ENCODE data around the gene NPAS2. TPM values are rescaled to one million over a fixed set of nuclear protein-coding genes. Genes with fewer than 3 reads are reported as not detected.

NPAS2 gene
- polyA plus RNA-seq, 1 experiment: 13.5 TPM

GRCh38 chr2:100886085-100886484, 66.1 kb downstream of the NPAS2 start:
- CTCF ChIA-PET: interaction anchor here (1.1 to 1.3 kb wide), 2 partner anchors 8 to 100 kb away, joined by 3 read pairs; no protein-coding TSS in a partner anchor
- no peak for DNase-seq (ENCODE audit: low read depth, low spot score)
- H3K9me3 ChIP-seq (ENCODE audit: control insufficient read depth, insufficient read depth, low read length): no peaks in the 10 kb centered on the region; the same call in 1 of the 2 replicates
- H3K27ac ChIP-seq (ENCODE audit: low read depth, low read length): no peak overlapping the region
- H3K27me3 ChIP-seq (ENCODE audit: control insufficient read depth, insufficient read depth, low read length): no peaks in the 10 kb centered on the region
- no peak overlapping the region for H3K4me3 ChIP-seq (ENCODE audit: low read depth, low read length)
- no peak for TF ChIP-seq CTCF (IDR thresholded peaks at IDR 0.05; ENCODE audit: low read depth, low read length)
- POLR2A ChIA-PET: no interaction called here

- no peak for TF ChIP-seq CTCF (IDR thresholded peaks at IDR 0.05; ENCODE audit: low read depth, low read length)
- POLR2A ChIA-PET: no interaction called here
- H3K27me3 ChIP-seq (ENCODE audit: control insufficient read depth, insufficient read depth, low read length): no peaks in the 10 kb centered on the region
- H3K9me3 ChIP-seq (ENCODE audit: control insufficient read depth, insufficient read depth, low read length): no peaks in the 10 kb centered on the region; the same call in 1 of the 2 replicates
- no peak for DNase-seq (ENCODE audit: low read depth, low spot score)
- H3K4me3 ChIP-seq (ENCODE audit: low read depth, low read length): no peak overlapping the region
- CTCF ChIA-PET: no interaction called here
- no peak overlapping the region for H3K27ac ChIP-seq (ENCODE audit: low read depth, low read length)
Measured at GRCh38 chr2:100887039-100887578, 67.2 kb downstream of the NPAS2 start.

- no peak overlapping the region for H3K4me3 ChIP-seq (ENCODE audit: low read depth, low read length)
- H3K9me3 ChIP-seq (ENCODE audit: control insufficient read depth, insufficient read depth, low read length): no peaks in the 10 kb centered on the region; the same call in 1 of the 2 replicates
- ChIA-PET CTCF (interaction anchor here (0.8 kb wide), 1 partner anchor 157 kb away, joined by 4 read pairs; no protein-coding TSS in a partner anchor), POLR2A (no interaction called here)
- no peak overlapping the region for H3K27ac ChIP-seq (ENCODE audit: low read depth, low read length)
- no peak for TF ChIP-seq CTCF (IDR thresholded peaks at IDR 0.05; ENCODE audit: low read depth, low read length)
- DNase-seq (ENCODE audit: low read depth, low spot score): no peak
- no peaks in the 10 kb centered on the region for H3K27me3 ChIP-seq (ENCODE audit: control insufficient read depth, insufficient read depth, low read length)
Measured at GRCh38 chr2:100887713-100888495, 68.0 kb downstream of the NPAS2 start.

GRCh38 chr2:100888601-100889000, 68.7 kb downstream of the NPAS2 start:
- Histone ChIP-seq H3K9me3 (ENCODE audit: control insufficient read depth, insufficient read depth, low read length) (no peaks in the 10 kb centered on the region; the same call in 1 of the 2 replicates), H3K27ac (ENCODE audit: low read depth, low read length) (no peak overlapping the region), H3K27me3 (ENCODE audit: control insufficient read depth, insufficient read depth, low read length) (no peaks in the 10 kb centered on the region), H3K4me3 (ENCODE audit: low read depth, low read length) (no peak overlapping the region)
- no peak for DNase-seq (ENCODE audit: low read depth, low spot score)
- CTCF ChIA-PET: interaction anchor here (0.8 kb wide), 1 partner anchor 158 kb away, joined by 4 read pairs; no protein-coding TSS in a partner anchor
- TF ChIP-seq CTCF (IDR thresholded peaks at IDR 0.05; ENCODE audit: low read depth, low read length): no peak
- POLR2A ChIA-PET: no interaction called here

- Histone ChIP-seq H3K27me3 (ENCODE audit: control insufficient read depth, insufficient read depth, low read length) (no peaks in the 10 kb centered on the region), H3K4me3 (ENCODE audit: low read depth, low read length) (no peak overlapping the region), H3K9me3 (ENCODE audit: control insufficient read depth, insufficient read depth, low read length) (no peaks in the 10 kb centered on the region; the same call in 1 of the 2 replicates), H3K27ac (ENCODE audit: low read depth, low read length) (no peak overlapping the region)
- POLR2A ChIA-PET: no interaction called here
- DNase-seq (ENCODE audit: low read depth, low spot score): no peak
- CTCF ChIA-PET: no interaction called here
- TF ChIP-seq CTCF (IDR thresholded peaks at IDR 0.05; ENCODE audit: low read depth, low read length): no peak
Measured at GRCh38 chr2:100889286-100889685, 69.3 kb downstream of the NPAS2 start.

Measured in AG04450 (cell line).